GM19452 (cell line): ENCODE measurements around the gene CLN6.
"Not testable (repeated sequence)": the region's sequence is repeated elsewhere in the genome, so short reads cannot be mapped to it uniquely, and the experiment has no call there.

Experiments used
- ATAC-seq: cut with Tn5 transposase; IDR thresholded peaks from one replicate; pipeline ENCODE4 v1.9.1; 2021; ENCODE audit not compliant: unreplicated experiment

Gene CLN6

DNA sequence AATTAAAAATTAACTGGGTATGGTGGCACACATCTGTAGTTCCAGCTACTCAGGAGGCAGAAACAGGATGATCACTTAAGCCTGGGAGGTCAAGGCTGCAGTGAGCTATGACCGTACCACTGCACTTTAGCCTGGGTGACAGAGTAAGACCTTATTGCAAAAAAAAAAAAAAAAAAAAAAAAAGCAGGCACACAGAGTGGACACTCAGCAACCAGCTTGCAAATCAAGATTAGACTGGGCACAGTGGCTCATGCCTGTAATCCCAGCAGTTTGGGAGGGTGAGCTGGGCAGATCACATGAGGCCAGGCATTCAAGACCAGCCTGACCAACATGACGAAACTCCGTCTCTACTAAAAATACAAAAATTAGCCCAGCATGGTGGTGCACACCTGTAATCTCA lies 5.4 kb downstream of the CLN6 start:
- ATAC-seq = no peak

DNA sequence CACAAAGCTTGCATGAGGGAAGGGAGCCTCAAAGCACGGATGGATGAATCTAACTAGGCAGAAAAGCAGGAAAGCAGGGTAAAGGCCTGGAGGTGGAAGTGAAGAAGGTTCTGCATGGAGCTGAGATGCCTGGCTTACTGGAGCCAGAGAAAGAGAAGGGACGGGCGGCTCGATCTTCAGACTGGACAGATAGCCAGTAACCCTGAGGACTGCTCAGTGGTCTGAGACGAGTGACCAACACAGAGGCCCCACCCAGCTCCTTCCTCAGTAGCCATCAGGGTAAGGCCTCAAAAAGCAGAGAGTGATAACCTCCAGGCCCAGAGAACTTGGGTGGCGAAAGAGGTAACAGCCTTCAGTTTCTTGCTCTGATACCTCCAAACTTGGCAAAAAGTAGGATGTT lies 6.4 kb downstream of the CLN6 start:
- no peak for ATAC-seq

DNA sequence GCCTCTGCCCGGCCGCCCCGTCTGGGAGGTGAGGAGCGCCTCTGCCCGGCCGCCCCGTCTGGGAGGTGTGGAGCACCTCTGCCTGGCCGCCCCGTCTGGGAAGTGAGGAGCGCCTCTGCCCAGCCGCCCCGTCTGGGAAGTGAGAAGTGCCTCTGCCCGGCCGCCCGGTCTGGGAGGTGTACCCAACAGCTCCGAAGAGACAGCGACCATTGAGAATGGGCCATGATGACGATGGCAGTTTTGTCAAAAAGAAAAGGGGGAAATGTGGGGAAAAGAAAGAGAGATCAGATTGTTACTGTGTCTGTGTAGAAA lies 7.1 kb downstream of the CLN6 start:
- not testable (repeated sequence) for ATAC-seq

DNA sequence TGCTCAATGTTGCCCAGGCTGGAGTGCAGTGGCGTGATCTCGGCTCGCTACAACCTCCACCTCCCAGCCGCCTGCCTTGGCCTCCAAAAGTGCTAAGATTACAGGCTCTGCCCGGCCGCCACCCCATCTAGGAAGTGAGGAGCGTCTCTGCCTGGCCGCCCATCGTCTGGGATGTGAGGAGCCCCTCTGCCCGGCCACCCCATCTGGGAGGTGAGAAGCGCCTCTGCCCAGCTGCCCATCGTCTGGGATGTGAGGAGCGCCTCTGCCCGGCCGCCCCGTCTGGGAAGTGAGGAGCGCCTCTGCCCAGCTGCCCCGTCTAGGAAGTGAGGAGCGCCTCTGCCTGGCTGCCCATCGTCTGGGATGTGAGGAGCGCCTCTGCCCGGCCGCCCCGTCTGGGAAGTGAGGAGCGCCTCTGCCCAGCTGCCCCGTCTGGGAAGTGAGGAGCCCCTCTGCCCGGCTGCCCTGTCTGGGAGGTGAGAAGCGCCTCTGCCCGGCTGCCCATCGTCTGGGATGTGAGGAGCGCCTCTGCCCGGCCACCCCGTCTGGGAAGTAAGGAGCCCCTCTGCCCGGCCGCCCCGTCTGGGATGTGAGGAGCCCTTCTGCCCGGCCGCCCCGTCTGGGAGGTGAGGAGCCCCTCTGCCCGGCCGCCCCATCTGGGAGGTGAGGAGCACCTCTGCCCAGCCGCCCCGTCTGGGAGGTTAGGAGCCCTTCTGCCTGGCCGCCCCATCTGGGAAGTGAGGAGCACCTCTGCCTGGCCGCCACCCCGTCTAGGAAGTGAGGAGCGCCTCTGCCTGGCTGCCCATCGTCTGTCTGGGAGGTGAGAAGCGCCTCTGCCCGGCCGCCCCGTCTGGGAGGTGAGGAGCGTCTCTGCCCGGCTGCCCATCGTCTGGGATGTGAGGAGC lies 7.7 kb downstream of the CLN6 start:
- ATAC-seq = not testable (repeated sequence)

DNA sequence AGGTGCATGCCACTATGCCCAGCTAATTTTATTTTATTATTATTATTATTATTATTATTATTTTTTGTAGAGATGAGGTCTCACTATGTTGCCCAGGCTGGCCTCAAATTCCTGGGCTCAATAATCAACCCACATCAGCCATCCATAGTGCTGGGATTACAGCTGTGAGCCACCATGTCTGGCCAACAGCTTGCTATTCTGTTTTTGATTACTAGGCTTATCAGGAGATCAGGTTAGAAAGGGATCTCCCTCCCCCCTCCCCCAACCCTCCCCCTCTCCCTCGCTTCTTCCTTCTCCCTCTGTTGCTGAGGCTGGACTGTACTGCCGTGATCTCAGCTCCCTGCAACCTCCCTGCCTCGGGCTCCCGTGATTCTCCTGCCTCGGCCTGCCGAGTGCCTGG lies 8.6 kb downstream of the CLN6 start:
- ATAC-seq = no peak

DNA sequence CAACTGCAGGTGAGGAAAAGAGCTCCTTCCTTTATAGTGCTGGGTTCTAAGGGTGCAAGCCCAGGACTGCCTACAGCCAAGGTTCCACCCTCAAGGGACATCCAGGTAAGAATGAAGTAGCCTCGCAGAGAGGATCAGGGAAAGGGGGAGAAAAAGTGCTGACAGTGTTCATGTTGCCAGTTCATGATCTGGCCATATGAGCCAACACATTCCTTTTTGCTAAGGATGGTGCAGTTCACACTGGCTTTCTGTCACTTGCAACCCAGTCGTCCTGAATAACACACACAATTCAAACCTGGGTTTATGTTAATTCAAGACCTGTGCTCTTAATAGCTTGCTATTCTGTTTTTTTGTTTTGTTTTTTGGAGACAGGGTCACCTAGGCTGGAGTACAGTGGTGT lies 9.0 kb downstream of the CLN6 start:
- ATAC-seq = no peak

DNA sequence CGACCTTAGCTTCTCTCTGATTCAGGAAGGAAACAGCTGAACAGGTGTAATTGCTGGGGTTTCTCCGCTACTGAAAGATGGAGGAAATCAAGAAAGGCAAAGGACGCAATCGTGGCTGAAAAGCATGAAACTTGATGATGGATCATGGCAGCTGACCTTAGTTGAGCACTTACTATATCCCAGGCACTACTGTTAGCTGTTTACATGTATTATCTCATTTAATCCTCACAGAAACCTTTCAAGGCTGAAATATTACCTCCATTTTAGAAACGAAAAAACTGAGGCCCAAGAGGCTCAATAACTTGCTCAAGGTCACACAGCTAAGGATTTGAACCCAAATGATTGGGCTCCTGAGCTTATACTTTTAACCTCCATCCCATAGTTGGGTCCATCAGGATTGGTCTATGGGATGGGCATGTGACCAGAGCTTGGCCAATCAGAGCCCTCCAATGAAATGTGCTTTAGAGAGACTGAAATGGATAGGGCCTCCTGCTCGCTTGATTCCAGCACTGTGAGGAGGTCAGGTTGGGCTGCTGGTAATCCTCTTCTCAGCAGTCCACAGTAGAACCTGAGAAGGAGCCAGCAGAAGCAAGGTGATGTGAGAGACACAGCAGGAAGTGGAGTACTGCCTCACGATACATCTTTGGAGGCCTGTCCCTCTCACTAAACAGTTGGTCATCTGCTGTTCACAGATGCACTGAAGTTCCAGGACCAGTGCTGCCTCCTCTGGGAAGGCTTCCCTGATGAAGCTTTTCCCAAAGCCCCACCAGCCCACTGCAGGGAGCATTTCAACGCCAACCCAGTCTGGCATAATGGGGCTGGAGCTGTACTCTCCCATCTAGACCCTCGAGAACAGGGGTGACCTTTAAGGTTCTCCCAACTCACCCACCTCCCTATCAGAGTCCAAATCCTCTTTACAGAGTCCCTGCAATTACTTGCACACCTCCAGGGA lies 10.4 kb downstream of the CLN6 start:
- no peak for ATAC-seq

DNA sequence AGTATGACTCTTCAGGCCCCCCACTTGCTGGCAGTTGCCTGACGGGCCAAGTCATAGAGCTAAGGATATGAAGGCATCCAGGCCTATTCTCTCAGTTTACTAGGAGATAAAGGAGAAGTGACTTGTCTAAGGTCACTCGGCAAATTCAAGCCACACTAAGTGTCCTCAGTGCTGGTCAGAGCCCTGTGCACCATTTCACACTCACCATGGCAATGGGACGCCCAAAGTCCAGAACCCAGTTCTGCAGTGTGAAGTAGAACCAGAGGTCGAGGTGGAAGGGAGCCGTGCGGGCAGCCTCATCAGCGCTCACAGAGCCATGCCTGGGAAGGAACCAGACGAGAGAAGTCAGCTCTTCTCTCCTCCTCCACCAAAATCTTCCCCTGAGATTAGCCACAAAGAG lies 11.2 kb downstream of the CLN6 start:
- ATAC-seq = no peak

DNA sequence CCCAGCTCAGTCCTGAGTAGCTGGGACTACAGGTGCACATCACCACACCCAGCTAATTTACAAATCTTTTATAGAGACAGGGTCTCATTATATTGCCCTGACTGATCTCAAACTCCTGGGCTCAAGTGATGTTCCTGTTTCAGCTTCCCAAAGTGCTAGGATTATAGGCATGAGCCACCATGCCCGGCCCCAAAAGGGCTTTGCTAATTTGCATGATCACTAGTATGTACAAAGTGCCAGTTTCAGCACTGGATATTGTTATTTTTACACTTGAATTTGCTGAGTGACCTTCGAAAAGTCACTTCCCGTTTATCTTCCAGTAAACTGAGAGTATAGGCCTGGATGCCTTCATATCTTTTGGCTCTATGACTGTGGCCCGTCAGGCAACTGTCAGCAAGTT lies 12.2 kb downstream of the CLN6 start:
- ATAC-seq = no peak

DNA sequence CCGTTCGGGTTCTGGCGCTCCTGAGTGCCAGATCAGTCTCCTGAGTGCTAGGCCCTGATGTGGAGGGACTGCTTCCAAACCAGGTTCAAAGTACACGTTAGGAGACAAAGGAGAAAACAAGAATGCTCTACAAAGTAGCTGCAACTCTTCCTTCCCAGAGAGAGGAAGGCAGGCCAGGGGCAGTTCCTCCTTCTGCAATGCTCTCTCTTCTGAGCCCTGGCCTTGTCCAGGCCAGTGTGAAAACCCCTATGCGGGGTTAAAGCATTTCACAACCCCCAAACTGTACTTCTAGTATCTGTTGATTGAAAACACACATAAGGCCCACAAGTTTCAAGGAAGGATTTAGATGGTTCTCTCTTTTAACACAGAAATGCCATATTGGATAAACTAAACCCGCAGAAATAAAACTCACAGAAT lies 14.7 kb downstream of the CLN6 start:
- ATAC-seq = no peak

DNA sequence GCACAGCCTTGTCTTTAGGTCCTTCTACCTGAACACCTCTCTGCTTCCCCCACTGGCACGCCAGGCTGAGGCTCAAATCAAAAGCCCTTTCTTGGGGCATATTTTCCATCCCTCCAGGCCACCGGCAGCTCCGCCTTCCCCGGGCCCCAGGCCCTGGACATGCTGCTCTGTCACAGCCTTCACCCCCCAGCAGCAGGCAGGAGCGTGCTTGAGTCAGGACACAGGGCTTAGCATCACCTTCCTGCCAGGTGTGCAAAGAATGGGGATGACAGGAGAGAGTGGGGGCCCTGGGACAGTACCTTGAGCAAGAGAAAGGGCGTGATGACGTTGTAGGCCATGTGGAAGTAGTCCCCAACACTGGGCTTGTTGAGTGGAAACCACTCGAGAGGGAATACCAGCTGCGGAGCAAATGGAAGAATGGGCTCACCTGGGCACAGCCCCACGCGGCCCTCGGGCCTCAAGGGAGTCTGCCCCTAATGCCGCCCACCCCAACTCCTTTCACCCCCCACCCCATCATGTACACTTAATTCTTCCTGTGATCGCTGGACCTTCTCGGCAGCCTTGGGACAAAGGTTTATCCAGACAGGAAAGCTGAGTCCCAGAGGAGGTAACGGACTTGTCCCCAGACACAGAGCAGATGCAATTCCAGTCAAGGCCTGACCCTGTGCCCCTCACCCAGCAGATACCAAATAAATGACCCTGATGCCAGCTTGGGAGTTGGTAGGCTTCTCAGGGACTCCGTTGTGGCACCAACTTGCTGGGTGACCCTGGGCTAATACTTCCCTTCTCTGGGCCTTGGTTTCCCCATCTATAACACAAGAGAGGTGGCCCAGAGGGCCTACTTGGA lies 15.3 kb downstream of the CLN6 start:
- no peak for ATAC-seq

DNA sequence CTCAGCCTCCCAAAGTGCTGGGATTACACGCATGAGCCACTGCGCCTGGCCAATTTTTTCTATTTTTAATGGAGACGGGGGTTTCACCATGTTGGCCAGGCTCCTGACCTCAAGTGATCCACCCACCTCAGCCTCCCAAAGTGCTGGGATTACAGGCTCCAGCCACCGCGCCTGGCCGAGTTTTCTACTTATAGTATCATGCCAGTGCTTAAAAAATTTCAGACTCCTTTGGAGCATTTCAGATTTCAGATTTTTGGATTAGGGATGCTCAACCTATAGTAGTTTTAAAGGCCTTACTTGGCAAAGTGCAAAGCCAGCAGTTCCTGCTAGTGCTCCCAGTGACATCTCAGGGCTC lies 16.1 kb downstream of the CLN6 start:
- ATAC-seq = not testable (repeated sequence)

DNA sequence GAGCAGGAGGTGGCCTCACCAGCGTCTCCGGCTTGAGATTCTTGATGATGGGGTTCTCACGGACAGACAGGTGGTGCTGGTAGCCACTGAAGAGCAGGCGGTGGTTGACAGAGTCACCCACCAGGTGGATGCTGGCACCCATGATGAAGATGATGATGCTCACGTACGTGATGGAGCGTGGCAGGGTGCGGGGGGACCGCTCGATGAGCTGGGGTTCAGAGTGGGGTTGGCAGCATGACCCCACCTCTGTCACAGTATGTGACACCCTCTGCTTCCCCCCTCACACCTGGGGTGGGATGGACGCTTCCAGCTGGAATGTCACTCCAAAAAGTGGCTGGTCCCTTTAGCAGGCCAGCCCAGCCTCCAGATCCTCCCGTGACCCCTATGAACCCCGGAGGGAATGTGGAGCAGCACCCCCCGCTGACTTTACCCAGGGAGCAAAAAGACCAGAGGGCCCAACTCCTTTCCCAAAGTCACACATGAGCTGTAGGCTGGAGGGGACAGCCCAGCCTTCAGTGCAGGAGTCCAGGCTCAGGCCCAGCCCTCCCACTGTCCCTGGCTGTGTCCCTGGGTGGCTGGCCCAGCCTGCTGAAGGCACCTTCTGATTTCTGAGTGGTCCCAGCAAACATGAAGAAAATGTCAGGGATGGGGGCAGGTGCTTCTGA lies 17.7 kb downstream of the CLN6 start:
- ATAC-seq = no peak

DNA sequence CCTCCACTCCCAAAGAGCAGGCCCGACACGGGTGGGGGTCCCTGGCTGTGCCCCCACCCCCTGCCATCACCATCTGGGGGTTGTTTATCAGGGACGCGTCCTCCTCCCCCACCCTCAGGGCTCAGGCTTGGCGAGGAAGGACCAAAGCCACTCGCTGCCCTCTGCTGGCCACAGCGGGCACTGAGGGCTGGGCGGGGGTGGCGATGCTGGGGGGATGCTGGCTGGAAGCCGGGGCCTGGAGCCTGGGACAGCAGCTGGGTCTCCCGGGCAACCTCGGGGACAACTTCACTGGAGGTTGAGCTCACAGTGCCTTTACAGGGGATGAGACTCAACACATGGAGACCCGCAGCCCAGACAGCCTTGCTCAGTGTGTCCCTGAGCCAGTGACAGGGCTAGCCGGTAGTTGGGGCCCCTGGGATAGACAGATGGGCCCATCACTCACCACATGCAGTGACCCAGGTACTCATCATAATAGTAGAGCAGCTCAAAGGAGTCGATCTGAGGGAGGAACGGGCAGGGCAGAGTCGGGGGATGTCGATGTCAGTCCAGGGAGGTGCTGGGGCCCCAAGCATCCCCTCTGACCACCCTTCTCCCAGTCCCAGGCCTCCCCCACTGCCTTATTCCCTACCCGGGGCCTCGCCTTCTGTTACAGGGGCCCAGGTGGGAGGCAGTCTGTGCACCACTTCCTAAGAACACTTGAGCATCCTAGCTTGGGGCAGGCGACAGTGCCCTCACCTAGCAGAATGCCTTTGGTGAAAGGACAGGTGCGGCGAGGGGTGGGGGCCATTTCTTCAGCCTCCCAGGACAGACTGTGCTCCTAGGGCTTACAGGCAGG lies 18.5 kb downstream of the CLN6 start:
- no peak for ATAC-seq

DNA sequence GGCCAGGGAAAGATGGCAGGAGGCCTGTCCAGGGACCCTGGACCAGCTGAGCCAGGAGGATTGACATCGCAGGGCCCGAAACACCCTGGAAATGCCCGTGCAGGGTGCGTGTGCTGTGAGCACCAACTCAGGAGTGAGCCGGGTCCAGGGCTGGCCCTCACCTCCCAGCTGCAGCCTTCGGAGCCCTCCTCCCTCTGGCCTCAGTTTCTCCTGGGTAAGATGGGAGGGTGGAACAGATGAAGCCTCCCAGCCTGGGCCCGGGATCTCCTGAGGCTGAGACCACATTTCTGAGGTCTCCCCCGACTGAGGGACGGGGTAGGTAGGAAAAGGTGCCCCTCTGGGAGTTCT lies 19.1 kb downstream of the CLN6 start:
- ATAC-seq = no peak

DNA sequence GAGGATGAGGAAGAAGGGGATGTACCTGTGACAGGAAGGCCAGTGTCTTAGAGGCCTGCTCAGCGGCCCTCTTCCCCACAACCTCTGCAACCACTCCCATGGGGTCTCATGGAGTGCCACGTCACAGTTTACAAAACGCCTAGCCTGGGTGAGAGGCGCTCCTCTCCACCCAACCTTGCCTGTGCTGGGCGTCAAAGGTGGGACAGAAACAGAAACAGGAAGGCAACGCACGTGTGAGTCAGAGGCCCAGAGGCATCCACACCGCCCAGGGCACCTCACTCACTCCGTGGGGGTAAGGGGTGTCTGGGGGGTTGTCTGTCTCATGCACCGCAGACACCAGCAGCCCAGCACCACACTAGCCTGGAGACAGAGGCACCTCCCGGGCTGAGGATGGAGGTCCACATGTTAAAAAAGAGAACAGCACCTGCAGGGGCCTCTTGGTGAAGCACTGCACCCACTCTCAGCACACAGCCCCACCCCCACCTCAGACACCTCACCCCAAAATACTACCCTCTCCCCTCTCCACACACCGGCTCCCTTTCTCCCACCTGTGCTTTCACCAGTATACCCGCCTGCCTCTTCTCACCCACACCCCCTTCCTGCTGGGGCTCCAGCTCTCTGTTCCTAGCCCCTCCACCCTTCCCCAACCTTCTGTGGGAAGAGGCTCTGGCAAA lies 19.7 kb downstream of the CLN6 start:
- no peak for ATAC-seq

DNA sequence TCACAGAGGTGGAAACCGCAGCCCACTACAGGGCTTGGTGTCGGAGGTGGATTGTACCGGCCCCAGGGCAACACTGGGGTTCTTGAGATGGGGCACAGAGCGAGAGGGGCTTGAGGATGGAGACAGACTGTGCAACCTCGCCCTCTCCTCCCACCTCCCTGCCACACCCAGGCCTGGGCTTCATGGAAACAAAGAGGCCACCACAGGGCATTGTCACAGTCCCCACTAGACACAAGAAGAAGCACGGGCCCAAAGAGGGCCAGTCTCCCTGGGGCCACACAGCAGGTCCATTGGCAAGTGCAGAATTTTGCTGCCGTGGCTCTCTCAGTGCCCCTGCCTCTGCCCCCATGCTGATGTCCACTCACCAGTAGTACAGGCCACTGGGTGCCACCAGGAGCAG lies 20.3 kb downstream of the CLN6 start:
- ATAC-seq = no peak

DNA sequence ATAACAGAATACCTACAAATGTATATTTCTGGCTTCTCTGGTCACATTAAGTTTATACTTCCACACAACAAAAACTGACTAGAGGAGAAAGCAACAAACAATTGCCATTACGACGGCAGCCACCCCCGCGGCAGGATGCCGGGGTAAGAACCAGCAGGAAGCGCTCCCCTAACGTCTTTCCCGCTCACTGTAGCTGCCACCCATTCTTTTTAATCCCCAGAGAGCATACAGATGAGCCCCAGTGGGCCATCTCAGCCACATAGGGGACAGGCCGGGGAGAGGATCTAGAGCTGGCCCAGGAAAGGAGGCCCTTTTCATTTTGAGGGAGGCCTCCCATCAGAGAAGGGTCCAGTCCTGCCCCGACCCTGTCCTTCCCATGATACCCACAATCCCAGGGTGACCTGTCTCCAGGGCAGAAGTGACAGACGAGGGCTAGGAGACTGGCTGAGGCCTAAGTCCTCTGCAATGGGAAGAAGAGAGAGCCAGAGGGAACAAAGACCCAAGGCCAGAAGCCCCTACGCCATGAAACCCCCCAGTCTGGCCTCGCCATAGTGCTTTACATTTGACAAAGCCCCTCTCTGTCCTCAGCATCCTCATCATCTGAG lies 20.8 kb downstream of the CLN6 start:
- no peak for ATAC-seq

DNA sequence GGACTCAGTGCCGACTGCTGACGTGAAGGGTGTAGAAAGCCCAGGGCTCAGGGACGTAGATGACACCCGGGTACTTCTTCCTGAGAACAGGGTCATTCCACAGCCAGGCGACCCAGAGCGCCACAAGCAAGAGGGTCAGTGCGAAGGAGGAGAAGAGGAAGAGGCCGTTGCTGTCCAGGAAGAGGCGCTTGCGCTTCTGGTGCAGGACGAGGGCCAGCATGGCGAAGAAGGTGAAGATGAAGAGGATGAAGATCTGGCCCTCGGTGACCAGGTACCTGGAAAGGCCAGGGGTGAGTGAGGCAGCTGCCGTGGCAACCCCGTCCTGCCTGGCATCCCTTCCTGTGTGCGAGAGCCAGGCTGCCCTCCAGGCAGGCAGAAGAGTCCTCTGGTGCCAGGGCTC lies 21.4 kb downstream of the CLN6 start:
- ATAC-seq = no peak
